Right hindlimb (tissue), 1 donor: Measurements from ENCODE around the gene AGBL4.

Experiments used
- DNase-seq: peaks from one replicate; pipeline ENCODE4 v3.0.0-alpha.2; 2018

The AGBL4 gene

DNA sequence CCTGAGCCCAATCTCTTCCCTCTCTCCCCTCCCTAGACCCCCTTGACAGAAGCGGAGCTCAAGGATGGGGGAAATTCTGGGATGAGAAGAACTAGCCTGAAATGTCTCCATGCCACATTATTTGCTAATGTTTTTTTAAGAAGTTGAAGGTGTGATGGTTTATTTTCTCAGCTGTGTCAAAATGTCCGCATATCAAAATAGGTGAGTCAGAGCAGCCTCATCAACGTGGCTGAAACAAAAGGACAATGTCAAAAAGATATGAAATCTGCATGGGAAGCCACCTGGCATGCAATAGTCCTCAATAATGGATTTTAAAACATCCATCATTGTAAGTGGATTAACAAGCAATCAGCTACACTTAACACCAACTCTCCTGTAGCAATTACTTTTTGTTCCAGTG, 1348.5 kb downstream of the AGBL4 start:
- DNase-seq, result no peak

GRCh38 chr1:48674641-48675040, 1349.1 kb downstream of the AGBL4 start:
- no peak for DNase-seq

GRCh38 chr1:48673332-48674105, 1350.2 kb downstream of the AGBL4 start:
- DNase-seq, result no peak

DNA sequence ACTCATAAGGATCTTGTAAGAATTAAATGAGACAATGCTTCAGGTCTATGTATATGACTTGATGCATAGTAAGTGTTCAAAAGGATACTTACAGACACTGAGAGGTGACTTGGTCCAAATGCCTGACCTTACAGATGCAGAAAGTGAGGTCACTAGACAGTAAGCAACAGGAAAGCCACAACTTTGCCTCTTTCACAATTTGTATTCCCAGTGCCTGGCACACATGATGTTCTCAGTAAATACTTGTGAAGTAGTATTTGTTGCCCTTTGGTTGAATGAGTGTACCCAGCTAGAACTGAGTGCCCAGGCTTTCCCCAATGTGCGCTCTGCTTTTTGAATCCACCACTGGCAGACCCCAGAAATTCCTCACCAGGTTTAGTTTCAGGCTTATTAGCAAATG, 1352.2 kb downstream of the AGBL4 start:
- no peak for DNase-seq

DNA sequence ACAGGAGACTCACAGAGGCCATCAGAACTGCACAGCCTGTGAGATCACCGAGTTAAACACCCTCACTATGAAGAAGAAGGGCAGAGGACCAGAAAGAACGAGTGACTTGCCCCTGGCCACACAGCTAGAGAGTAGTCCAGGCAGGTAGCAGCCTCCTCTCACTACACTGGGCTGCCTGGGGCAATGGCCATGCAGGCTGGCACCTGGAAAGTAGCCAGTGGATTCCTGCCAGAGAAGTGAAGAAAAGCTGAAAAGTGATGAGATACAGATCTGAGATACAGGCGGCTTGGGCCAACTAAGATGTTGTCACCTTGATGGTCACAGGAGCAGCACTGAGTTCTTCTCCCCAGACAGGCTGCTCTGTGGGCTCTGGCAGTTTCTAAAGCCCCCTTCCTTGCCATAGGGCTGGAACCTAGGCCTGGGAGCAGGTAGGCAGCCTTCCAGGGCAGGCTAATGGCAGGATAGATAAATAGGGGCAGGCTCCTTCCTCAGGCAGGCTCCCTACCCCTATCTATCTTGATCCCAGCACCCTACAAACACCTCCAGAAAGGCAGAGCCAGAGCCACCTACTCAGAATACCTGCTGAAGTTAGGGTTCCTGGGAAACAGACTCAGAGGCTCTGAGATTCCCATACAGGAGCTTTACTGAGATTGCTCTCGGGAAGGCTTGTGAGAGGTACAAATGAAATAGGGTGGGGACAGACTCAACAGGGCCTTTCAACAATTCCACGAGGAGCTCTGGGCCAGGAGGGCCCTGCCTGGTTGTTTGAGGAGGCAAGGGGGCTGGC, 1353.3 kb downstream of the AGBL4 start:
- DNase-seq, result no peak

DNA sequence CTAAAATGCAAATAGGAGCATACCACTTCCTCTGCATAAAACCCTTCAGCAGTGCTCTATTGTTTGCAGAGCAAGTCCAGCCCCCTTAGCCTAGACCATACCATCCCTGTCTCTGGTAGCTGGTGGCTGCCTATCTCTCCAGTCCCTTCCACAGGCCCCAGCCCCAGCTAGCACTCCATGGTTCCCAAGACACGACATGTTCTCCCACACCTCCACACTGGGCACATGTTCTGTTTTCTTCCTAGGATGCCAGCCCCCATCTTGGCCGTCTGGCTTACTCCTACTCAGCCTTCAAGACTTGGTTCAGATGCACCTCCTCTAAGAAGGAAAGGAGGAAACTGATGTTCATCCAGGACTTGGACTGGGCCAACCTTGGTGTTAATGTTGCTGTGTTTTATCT, 1355.4 kb downstream of the AGBL4 start:
- no peak for DNase-seq

DNA sequence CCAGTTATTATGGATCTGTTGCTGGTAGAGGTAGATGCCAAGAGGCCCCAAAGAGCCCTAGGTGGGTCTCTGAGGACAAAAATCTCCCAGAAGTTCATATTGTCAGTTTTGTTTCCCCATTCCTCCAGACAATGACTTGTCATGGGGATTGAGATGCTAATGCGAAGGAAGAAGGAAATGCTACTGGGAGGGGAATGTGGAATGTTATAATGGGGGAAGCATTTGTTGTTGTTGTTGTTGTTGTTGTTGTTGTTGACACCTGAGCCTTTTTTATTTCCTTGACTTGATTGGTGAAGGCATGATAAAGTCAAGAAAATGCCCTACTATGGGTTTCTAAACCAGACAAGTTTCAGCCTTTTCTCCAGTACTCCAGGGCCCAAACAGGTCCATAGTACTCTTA, 1356.0 kb downstream of the AGBL4 start:
- no peak for DNase-seq

DNA sequence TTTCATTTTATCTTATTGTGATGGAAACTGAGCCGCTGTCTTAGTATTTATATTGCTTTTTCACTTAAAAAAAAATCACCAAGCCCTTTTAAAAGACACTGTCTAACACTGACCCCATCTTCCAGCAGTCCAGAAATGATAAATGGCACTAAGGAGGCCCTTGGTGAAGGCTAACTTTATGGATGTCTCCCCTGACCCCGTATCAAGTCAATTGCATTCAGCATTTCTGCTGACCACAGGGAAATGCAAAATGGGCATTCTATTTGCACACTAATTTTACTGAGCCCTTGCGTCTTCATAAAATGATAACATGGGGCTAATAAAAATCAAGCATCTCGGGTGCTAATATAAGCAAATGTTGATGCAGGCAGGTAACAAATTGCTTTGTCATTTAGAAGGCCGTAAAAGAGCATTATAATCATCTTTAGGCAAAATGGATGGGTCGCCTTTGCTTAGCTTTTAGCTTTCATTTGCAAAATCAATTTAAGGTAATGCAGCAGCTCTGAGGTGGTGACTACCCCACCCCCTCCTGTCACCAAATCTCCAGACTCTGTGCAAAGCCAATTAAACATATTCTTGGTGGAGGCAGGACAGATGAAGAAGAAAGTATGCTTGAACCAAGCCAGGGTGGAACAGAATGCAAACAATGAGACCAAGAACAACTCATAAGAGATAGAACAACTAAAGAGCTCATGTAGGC, 1357.9 kb downstream of the AGBL4 start:
- DNase-seq, result no peak

- DNase-seq, result no peak
Observed at GRCh38 chr1:48661726-48662463, 1361.9 kb downstream of the AGBL4 start.

GRCh38 chr1:48659801-48660200, 1364.0 kb downstream of the AGBL4 start:
- DNase-seq, result no peak

DNA sequence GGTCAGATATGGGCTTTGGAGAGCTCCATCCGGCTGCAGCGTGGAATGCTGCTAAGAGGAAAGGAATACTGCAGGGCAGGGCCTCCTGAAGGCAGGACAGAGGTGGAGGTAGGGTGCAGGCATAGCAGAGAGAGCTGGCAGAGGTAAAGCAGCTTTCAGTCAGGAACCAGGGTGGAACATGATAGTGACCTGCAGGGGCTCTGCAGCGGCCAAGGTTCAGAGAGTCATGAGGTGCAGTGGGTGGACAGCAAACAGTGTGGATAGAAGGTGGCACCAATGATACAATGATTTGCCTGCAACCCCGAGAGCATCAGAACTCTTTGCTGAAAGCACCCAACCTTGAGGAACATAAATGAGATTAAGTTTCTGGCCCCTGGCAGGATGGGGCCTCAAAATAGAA, 1366.3 kb downstream of the AGBL4 start:
- no peak for DNase-seq

GRCh38 chr1:48654606-48655210, 1369.0 kb downstream of the AGBL4 start:
- no peak for DNase-seq

DNA sequence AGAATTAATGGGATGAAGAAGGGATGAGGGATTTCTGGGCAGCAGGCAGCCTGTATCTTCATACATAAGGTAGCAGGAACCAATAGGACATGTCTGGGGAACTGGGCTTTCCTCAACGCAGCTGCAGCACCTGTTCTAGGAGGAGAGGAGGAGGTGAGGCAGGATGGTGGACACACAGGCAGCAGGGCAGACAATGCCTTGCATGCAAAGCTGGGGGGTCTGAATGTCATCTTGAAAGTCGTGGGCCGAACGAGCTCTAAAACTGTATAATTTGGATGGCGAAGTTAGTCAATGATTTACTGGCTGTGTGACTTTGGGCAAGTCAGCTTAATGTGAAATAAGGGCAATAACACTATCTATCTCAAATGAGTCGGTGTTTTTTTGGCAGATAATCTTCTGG, 1371.4 kb downstream of the AGBL4 start:
- DNase-seq, result no peak

GRCh38 chr1:48649880-48650279, 1373.9 kb downstream of the AGBL4 start:
- no peak for DNase-seq

- no peak for DNase-seq
Observed at GRCh38 chr1:48645883-48646282, 1377.9 kb downstream of the AGBL4 start.

DNA sequence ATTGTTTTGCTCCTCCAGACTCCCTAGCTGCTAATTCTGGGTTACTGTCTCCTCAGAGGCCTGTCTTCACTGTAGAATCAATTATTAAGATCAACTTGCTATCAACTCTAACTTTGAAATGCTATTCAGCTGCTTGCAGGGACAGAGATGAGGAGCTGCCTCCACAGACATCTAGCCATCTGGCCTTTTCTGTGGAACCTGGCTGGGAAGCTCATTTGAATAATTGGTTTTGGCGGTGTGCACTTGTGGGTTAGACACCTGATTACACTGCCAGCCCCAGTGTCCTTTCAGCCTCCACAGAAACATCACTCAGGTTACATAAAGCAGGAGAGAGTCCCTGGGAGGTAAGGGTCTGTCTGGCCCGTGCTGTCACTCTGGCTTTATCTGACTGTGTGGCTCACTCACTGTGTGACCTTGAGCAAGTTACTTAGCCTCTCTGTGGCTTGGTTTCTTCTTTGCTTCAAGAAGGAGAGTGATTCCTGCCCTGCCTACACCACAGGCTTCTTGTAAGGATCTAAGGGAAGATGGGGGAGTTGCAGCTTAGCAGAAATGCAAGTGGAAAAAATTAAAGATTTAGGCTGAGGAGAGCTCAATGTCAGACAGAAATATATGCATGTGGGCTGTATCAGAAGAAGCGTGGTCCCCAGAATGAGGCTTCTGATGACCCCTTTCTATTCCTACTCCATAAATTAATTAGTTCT, 1378.7 kb downstream of the AGBL4 start:
- no peak for DNase-seq

GRCh38 chr1:48644190-48644900, 1379.4 kb downstream of the AGBL4 start:
- DNase-seq, result no peak

GRCh38 chr1:48643193-48643592, 1380.6 kb downstream of the AGBL4 start:
- no peak for DNase-seq

DNA sequence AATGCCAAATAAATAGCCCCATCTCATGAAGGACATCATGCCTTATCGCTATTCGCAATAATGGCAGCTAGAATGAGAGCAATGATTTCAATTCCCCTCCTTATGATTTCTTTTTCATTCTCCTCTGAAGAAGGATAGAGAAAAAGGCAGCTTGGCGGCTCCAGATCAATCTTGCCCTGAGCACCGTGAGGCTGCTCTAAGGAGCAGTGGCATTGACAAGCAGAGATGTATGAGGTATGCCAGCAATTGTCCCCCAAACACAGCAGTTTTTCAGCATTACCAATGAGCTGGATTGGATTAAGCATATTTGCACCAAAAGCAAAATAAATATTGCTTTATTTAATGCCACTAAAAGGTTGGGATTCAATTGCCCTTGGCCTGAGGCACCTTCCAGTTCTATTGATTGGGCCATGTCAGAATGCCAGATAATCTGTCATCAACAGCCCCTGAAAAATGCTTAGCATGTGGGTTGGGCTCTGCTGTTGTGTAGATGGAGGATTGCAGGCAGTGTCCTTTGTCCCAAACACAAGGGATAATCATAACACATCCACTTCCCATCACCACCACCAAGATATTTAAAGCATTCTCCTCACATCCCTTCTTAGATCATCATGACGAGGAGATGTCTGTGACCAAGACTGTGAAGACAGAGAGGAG, 1382.8 kb downstream of the AGBL4 start:
- DNase-seq, result no peak

- DNase-seq, result no peak
Observed at GRCh38 chr1:48629867-48630266, 1393.9 kb downstream of the AGBL4 start.

DNA sequence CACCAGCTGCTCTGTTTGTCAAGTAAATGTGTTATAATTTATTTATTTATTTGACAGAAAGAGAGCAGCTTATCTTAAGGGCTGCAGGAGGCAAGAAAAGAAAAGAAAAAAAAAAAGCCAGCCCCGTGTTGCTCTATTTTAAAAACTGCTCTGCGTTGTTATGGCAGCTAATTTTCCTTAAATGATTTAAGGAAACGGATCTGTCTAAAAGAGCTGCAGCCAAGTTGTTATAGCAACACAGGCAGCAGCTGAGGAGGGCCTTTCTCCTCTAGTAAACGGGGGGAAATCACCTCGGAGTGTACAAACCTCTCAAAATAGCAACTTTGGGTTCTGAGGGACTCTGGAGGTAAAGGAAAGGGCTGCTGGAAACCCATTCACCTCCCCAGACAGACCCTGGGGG, 1396.3 kb downstream of the AGBL4 start:
- peak; percentile 34 for DNase-seq
